ENCODE results near the gene CDHR2. TPM values are rescaled to one million over a fixed set of nuclear protein-coding genes. Genes with fewer than 3 reads are reported as not detected.
"Not testable (repeated sequence)": the region's sequence is repeated elsewhere in the genome, so short reads cannot be mapped to it uniquely, and the experiment has no call there.

Gene CDHR2
- total RNA-seq, 1 donor from 2014 or later: 0.64 TPM

DNA sequence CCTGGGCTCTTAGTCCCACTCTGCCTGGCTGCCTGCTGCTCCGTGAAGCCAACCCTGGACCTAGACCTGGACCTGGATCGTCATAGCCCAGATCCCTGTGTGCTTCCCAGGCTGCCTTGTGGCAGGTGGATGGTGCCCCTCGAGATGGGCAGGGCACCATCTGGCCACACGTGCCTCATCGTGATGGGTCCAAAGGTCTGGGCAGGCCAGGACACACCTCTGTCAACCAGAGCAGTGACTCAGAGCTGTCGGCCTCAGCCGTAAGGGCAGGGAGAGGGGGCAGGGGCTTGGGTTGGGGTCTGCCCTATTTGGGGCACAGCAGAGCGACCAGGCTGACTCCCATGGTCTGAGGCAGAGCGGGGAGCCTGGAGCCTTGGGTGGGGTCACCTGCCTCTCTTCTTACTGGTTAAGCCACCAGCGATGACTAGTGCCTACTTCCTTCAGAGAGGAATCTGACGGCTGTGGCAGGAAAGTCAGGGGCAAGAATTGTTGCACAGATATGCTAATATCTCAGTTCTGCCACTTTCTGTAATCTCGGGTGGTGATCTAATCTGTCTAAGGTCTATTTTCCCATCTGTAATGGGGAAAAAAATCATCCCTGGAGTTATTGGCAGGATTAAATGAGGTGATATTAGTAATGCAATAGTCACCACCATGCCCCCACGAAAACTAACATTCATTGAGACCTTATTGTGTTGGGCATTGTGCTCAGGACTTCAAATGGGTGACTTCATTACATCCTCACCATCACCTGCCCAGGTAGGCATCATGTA is 3.2 kb upstream of the CDHR2 start:
- Mint-ChIP-seq H3K4me3 (ENCODE audit: low read depth) (no peak overlapping the region), H3K4me1 (ENCODE audit: low read depth) (peaks cover 28% of the 10 kb centered on the region), H3K27me3 (ENCODE audit: low read depth) (no peaks in the 10 kb centered on the region), H3K9me3 (no peaks in the 10 kb centered on the region), H3K36me3 (ENCODE audit: low read depth) (no peaks in the 10 kb centered on the region), H3K27ac (no peak overlapping the region)
- DNase-seq (ENCODE audit: low spot score): no peak
- intact Hi-C loops (cut with micrococcal nuclease): no loop called here

DNA sequence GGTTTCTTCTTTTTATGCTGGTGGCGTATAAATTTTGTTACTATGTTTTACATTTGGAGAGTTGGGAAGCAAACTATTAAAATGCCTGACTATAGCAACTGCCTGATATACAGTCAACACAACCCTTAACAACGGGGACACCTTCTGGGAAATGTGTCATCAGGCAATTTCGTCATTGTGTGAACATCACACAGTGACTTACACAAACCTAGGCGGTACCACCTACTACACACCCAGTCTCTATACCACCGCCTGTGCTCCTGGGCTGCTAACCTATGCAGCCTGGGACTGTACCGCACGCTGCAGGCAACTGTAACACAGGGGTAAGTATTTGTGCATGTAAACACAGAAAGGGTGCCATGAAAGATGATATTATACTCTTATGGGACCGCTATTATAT is 1.3 kb upstream of the CDHR2 start:
- Mint-ChIP-seq H3K27me3 (ENCODE audit: low read depth) (no peaks in the 10 kb centered on the region), H3K4me1 (ENCODE audit: low read depth) (peaks cover 11% of the 10 kb centered on the region), H3K4me3 (ENCODE audit: low read depth) (no peak overlapping the region), H3K9me3 (no peaks in the 10 kb centered on the region), H3K27ac (no peak overlapping the region), H3K36me3 (ENCODE audit: low read depth) (no peaks in the 10 kb centered on the region)
- DNase-seq (ENCODE audit: low spot score): no peak
- intact Hi-C loops (cut with micrococcal nuclease): no loop called here

DNA sequence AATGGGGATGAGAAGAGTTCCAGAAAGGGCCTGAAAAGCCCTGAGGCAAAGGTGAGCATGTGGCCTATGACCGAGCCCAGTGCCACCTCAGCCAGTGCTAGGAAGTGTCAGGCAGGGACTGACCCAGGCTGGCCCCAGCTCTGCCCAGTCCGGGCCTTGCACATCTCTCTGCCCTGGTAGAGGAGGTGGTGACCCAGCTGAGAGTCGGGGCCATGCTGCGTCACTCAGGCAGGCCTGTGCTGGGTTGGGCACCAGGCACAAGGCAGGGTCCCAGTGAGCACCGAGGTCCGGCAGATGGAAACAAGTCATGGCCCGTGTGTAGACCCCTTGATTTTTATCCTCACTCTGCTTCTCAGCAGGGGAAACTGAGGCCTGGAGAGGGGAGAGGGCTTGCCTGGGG is 729 bp downstream of the CDHR2 start:
- H3K27me3 Mint-ChIP-seq (ENCODE audit: low read depth): no peaks in the 10 kb centered on the region
- no peaks in the 10 kb centered on the region for H3K36me3 Mint-ChIP-seq (ENCODE audit: low read depth)
- peaks cover 2% of the 10 kb centered on the region for H3K4me1 Mint-ChIP-seq (ENCODE audit: low read depth)
- H3K4me3 Mint-ChIP-seq (ENCODE audit: low read depth): no peak overlapping the region
- no peak overlapping the region for H3K27ac Mint-ChIP-seq
- intact Hi-C loops (cut with micrococcal nuclease): no loop called here
- no peaks in the 10 kb centered on the region for H3K9me3 Mint-ChIP-seq
- DNase-seq (ENCODE audit: low spot score): no peak

DNA sequence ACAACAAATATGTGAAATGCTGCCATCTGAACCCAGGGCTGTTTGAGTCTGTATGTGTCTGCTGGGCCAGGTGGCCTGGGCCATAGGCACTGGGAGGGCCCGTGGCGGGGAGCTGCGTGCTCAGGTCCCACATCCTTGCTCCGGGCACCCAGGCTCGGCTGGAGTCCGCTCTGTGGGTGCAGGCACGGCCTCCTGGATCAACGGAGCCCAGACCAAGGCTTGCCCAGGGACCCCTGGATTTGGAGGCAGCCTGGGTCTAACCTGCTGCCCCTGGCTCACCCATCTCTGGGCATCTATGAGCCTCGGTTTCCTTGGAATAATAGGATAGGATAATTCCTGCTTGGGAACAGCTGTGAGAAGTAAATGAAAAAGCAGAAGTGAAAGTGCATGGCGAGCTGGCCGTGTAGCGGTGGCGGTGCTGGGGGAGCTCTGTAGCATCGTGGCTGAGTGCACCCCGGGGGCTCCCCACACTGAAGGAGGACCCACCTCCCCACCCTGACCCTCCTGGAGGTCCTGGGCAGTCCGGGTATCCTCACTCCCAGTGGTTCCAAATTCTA is 1.2 kb downstream of the CDHR2 start:
- Mint-ChIP-seq H3K27me3 (ENCODE audit: low read depth) (no peaks in the 10 kb centered on the region), H3K27ac (no peak overlapping the region), H3K4me1 (ENCODE audit: low read depth) (peaks cover 5% of the 10 kb centered on the region), H3K36me3 (ENCODE audit: low read depth) (no peaks in the 10 kb centered on the region), H3K4me3 (ENCODE audit: low read depth) (no peak overlapping the region), H3K9me3 (no peaks in the 10 kb centered on the region)
- intact Hi-C loops (cut with micrococcal nuclease): no loop called here
- DNase-seq (ENCODE audit: low spot score): no peak

DNA sequence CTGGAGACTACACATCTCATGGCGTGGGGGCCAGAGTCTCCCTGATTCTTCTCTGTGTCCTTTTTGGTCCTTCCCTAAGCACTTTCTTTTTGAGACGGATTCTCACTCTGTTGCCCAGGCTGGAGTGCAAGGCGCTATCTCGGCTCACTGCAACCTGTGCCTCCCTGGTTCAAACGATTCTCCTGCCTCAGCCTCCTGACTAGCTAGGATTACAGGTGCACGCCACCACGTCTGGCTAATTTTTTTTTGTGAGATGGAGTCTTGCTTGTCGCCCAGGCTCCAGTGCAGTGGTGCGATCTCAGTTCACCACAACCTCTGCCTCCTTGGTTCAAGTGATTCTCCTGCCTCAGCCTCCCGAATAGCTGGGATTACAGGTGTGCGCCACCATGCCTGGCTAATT is 1.8 kb downstream of the CDHR2 start:
- H3K4me1 Mint-ChIP-seq (ENCODE audit: low read depth); DNase-seq (ENCODE audit: low spot score); intact Hi-C loops (cut with micrococcal nuclease); H3K27me3 Mint-ChIP-seq (ENCODE audit: low read depth); H3K27ac Mint-ChIP-seq; H3K36me3 Mint-ChIP-seq (ENCODE audit: low read depth); H3K4me3 Mint-ChIP-seq (ENCODE audit: low read depth); H3K9me3 Mint-ChIP-seq: not testable (repeated sequence)

DNA sequence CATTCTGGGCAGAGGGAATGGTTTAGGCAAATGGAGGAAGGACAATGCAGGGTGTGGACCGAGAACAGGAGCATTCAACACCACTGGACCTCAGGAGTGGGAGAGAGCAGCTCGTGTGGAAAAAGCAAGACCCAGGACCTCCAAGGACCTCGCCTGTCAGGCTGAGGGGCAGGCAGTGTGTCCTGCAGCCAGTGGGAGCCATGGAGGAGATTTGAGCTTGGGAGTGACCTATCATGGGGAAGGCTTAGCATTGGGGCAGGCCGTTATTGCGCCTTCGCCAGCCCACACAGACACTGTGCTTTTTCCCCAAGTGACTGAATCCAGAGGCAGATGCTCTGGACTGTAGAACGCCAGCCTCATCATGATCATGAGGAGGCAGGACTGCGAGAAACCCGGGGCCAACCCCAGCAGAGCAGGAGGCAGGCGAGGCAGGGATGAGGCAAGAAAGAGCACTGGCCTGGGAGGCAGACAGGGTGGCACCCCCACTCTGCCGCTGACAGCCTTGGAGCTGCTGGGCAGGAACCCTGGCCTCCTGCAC is 3.3 kb downstream of the CDHR2 start:
- no peak overlapping the region for H3K27ac Mint-ChIP-seq
- intact Hi-C loops (cut with micrococcal nuclease): no loop called here
- no peak for DNase-seq (ENCODE audit: low spot score)
- H3K36me3 Mint-ChIP-seq (ENCODE audit: low read depth): no peaks in the 10 kb centered on the region
- H3K4me1 Mint-ChIP-seq (ENCODE audit: low read depth): peaks cover 12% of the 10 kb centered on the region
- H3K27me3 Mint-ChIP-seq (ENCODE audit: low read depth): no peaks in the 10 kb centered on the region
- no peaks in the 10 kb centered on the region for H3K9me3 Mint-ChIP-seq
- no peak overlapping the region for H3K4me3 Mint-ChIP-seq (ENCODE audit: low read depth)

DNA sequence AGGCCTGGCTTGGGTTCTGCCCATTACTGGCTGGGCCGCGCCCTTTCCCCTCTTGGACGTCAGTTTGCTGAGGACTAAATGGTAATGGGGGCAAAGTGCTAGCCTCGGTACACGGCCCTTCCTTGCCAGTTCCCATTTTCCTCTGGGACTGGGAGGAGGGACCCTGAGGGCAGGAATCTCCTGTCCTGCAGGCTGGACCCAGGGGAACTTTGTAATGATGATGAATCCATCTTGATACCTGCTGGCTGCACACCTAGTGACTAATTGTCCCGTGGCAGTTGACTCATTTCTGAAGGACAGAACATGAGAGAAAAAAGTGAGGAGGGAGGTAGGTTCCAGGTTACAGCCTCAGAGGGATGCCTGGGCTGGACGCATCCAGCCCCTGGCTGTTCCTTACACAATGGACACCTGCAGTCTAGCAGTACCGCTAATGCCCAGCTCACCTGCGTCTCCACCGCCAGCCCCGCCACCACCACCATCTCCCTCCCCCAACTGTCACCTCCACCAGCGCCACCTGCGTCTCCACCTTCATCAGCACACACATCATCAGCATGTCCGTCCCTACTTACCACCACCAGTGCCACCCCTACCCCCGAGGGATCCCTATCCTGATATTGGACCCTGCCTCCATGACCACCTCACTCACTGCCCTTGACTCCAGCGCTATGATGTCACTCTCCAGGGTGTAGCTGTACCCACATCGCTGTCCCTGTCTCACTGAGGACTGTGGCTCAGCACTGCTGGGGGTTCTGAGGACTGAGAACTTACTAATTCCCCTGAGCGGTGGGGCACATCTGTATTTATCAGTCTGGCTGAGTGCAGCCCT is 4.3 kb downstream of the CDHR2 start:
- H3K4me3 Mint-ChIP-seq (ENCODE audit: low read depth): no peak overlapping the region
- intact Hi-C loops (cut with micrococcal nuclease): no loop called here
- no peak overlapping the region for H3K27ac Mint-ChIP-seq
- H3K9me3 Mint-ChIP-seq: no peaks in the 10 kb centered on the region
- H3K27me3 Mint-ChIP-seq (ENCODE audit: low read depth): no peaks in the 10 kb centered on the region
- H3K4me1 Mint-ChIP-seq (ENCODE audit: low read depth): peaks cover 12% of the 10 kb centered on the region
- no peak for DNase-seq (ENCODE audit: low spot score)
- H3K36me3 Mint-ChIP-seq (ENCODE audit: low read depth): no peaks in the 10 kb centered on the region

DNA sequence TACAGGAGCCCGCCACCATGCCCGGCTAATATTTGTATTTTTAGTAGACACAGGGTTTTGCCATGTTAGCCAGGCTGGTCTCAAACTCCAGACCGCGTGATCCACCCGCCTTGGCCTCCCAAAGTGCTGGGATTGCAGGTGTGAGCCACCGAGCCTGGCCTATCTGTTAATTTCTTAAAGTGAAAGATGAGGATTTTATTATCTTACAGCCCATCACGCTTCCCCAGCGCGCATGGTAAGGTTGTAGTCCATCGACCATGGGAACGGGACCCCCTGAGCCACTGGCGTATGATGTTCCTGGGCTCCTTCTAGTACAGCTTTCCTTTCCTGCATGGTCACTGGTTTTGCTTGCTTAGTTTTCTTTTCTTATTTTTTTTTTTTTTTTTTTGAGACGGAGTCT is 8.7 kb downstream of the CDHR2 start:
- peaks cover 7% of the 10 kb centered on the region for H3K27me3 Mint-ChIP-seq (ENCODE audit: low read depth)
- no peak overlapping the region for H3K27ac Mint-ChIP-seq
- H3K9me3 Mint-ChIP-seq: no peaks in the 10 kb centered on the region
- intact Hi-C loops (cut with micrococcal nuclease): no loop called here
- no peak for DNase-seq (ENCODE audit: low spot score)
- peaks cover 18% of the 10 kb centered on the region for H3K4me1 Mint-ChIP-seq (ENCODE audit: low read depth)
- no peaks in the 10 kb centered on the region for H3K36me3 Mint-ChIP-seq (ENCODE audit: low read depth)
- H3K4me3 Mint-ChIP-seq (ENCODE audit: low read depth): no peak overlapping the region

DNA sequence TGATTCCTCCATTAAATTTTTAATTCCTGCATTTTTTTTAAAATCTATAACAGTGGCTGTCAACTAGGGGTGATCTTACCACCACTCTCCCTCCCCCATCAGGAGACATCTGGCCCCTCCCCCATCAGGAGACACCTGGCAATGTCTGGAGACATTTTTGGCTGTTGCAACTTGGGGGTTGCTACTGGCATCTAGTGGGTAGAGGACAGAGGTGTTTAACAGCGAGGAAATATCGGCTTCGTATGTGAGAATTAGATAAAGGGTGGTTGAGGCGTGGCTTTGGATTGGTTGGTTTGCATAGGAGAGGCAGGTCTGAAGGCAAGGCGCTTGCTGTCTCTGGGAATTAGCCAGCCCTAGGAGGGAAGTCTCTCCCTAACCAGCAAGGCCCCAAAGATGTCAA is 10.5 kb downstream of the CDHR2 start:
- Mint-ChIP-seq H3K27ac (no peak overlapping the region), H3K36me3 (ENCODE audit: low read depth) (no peaks in the 10 kb centered on the region), H3K4me1 (ENCODE audit: low read depth) (peaks cover 18% of the 10 kb centered on the region), H3K27me3 (ENCODE audit: low read depth) (peaks cover 7% of the 10 kb centered on the region), H3K9me3 (no peaks in the 10 kb centered on the region), H3K4me3 (ENCODE audit: low read depth) (no peak overlapping the region)
- intact Hi-C loops (cut with micrococcal nuclease): no loop called here
- no peak for DNase-seq (ENCODE audit: low spot score)

DNA sequence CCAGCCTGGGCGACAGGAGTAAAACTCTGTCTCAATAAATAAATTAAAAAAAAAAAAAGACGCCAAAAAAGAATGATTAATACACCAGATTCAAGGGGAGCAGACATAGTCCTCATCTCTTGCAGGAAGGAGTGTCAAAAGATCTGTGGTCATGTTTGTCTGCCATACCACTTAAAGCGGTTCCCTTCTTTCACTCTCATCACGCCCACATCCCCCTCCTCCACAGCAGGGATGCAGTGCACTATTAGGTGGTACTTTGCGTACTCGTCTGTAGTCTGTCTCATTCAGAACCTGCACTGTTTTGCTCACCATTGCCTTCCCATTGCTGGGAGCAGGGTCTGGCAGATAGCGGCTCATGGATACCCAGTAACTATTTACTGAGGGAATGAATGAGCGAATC is 11.2 kb downstream of the CDHR2 start:
- Mint-ChIP-seq H3K27me3 (ENCODE audit: low read depth) (peaks cover 7% of the 10 kb centered on the region), H3K9me3 (no peaks in the 10 kb centered on the region), H3K4me1 (ENCODE audit: low read depth) (peaks cover 14% of the 10 kb centered on the region), H3K27ac (no peak overlapping the region), H3K4me3 (ENCODE audit: low read depth) (no peak overlapping the region), H3K36me3 (ENCODE audit: low read depth) (no peaks in the 10 kb centered on the region)
- DNase-seq (ENCODE audit: low spot score): no peak
- intact Hi-C loops (cut with micrococcal nuclease): no loop called here

DNA sequence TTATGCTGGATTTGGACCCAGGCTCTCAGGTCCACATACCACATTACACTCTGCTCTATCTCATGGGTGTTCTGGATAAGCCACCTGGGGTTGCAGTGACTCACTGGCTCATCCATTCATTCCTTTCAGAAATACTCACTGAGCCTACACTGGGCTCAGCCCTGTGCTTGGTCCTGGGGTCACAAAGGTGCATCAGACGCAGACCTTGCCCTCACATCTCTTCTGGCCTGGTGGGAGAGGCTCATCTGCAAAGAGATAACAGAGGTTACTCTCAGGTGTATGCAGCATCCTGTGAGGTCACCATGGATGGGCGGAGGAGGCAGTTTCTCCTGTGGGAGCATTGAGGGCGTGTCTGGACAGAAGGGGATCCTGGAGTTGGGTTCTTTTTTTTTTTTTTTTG is 12.1 kb downstream of the CDHR2 start:
- Mint-ChIP-seq H3K4me1 (ENCODE audit: low read depth) (peaks cover 8% of the 10 kb centered on the region), H3K27ac (no peak overlapping the region), H3K9me3 (no peaks in the 10 kb centered on the region), H3K27me3 (ENCODE audit: low read depth) (peaks cover 9% of the 10 kb centered on the region), H3K36me3 (ENCODE audit: low read depth) (no peaks in the 10 kb centered on the region), H3K4me3 (ENCODE audit: low read depth) (no peak overlapping the region)
- no peak for DNase-seq (ENCODE audit: low spot score)
- intact Hi-C loops (cut with micrococcal nuclease): no loop called here

DNA sequence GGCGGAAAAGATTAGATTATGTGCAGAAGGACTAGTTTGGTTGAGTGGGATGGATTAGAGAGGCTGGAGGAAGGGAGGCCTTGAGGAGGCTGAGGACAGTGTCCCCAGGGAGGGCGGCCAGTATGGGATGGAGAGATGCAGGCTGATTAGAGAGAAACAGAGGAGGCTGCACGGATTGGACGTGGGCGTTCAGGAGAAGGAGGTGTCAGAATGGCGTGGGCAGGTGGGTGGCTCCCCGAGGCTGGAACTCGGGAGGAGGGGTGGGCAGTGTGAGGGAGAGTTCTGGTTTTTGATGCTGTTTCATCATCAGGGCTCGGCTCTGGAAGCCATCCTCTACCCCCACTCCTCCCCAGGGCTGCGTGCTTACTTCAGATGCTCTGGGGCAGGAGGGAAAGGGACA is 13.0 kb downstream of the CDHR2 start:
- no peak for DNase-seq (ENCODE audit: low spot score)
- peaks cover 9% of the 10 kb centered on the region for H3K27me3 Mint-ChIP-seq (ENCODE audit: low read depth)
- peaks cover 6% of the 10 kb centered on the region for H3K4me1 Mint-ChIP-seq (ENCODE audit: low read depth)
- H3K36me3 Mint-ChIP-seq (ENCODE audit: low read depth): no peaks in the 10 kb centered on the region
- H3K27ac Mint-ChIP-seq: no peak overlapping the region
- H3K4me3 Mint-ChIP-seq (ENCODE audit: low read depth): no peak overlapping the region
- no peaks in the 10 kb centered on the region for H3K9me3 Mint-ChIP-seq
- intact Hi-C loops (cut with micrococcal nuclease): no loop called here

DNA sequence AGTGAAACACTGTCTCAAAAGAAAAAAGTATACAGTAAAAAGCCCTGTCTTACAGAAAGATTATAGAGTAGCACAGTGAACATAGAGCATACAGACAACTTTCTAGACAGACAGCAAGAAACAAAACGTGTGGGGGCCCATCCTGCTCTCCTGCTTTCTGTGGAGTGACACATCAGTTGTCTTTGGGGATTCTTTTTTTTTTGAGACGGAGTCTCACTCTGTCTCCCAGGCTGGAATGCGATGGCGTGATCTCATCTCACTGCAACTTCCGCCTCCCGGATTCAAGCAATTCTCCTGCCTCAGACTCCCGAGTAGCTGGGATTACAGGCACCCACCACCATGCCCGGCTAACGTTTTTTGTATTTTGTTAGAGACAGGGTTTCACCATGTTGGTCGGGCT is 14.9 kb downstream of the CDHR2 start:
- no peak overlapping the region for H3K27ac Mint-ChIP-seq
- intact Hi-C loops (cut with micrococcal nuclease): no loop called here
- DNase-seq (ENCODE audit: low spot score): no peak
- no peaks in the 10 kb centered on the region for H3K9me3 Mint-ChIP-seq
- no peak overlapping the region for H3K4me3 Mint-ChIP-seq (ENCODE audit: low read depth)
- H3K27me3 Mint-ChIP-seq (ENCODE audit: low read depth): peaks cover 9% of the 10 kb centered on the region
- H3K36me3 Mint-ChIP-seq (ENCODE audit: low read depth): no peaks in the 10 kb centered on the region
- peaks cover 6% of the 10 kb centered on the region for H3K4me1 Mint-ChIP-seq (ENCODE audit: low read depth)

Measured in activated T-helper 2 cell treated with anti-CD3 and anti-CD28 coated beads, Interferon-gamma antibody, Interleukin-2, Interleukin-4, amounts not matched to agents 10 μg/mL and 5 μg/mL and 100 μg/mL, durations not matched to agents 14 hours and 24 hours and 36 hours (primary cell).